Measurements from ENCODE around the gene PHLPP2. TPM values are rescaled to one million over a fixed set of nuclear protein-coding genes. Genes with fewer than 3 reads are reported as not detected.
"Not testable (repeated sequence)": the region's sequence is repeated elsewhere in the genome, so short reads cannot be mapped to it uniquely, and the experiment has no call there.

Gene PHLPP2
- polyA plus RNA-seq, 1 experiment, result 10.3 TPM

DNA sequence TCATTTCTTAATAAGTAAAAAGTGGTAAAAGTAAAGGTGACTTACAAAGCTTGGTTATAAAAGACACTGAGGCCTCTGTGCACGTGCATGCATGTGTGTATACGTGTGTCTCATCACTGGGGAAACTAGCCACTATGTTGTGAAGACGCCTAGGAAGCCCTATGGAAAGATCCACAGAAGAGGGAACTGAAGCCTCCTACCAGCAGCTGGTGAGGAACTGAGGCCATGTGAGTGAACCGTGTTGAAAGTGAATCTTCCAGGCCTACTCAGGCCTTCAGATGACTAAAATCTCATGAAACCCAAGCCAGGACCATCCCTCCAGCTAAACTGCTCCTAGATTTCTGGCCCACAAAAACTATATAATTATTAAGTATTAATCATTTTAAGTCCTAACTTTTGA lies 23.7 kb downstream of the PHLPP2 start:
- ChIA-PET CTCF (interaction anchor here (0.6 kb wide), 1 partner anchor 27 kb away, joined by 4 read pairs; no protein-coding TSS in a partner anchor), POLR2A (interaction anchor here (0.6 kb wide), 1 partner anchor 17 kb away, joined by 3 read pairs; no protein-coding TSS in a partner anchor)
- DNase-seq (ENCODE audit: low read depth, low spot score), result no peak

DNA sequence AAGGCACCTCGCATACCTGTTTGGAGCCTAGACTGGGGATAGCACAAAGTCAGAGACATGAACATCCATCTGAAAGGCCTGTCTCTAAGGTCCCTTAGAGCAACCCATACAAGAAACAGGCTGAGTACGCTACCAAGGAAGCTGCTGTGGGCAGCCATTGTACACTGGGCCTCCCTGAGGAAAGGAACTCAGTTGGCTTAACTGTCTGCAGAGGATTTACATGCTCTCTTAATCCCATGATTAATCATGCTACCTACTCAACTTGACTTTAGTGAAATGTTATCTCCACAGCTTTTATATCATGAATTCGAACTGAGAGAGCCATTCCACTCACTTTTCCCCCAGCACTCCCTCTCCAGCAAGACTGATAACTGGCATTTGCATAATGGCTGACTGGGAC lies 26.0 kb downstream of the PHLPP2 start:
- CTCF ChIA-PET, result no interaction called here
- POLR2A ChIA-PET, result no interaction called here
- H3K4me3 ChIP-seq (ENCODE audit: low read depth, low read length), result no peak overlapping the region
- H3K27me3 ChIP-seq (ENCODE audit: control insufficient read depth, insufficient read depth, low read length), result no peaks in the 10 kb centered on the region
- no peaks in the 10 kb centered on the region for H3K9me3 ChIP-seq (ENCODE audit: control insufficient read depth, insufficient read depth, low read length)
- H3K27ac ChIP-seq (ENCODE audit: low read depth, low read length), result no peak overlapping the region
- no peak for DNase-seq (ENCODE audit: low read depth, low spot score)
- TF ChIP-seq, protein P1, sequence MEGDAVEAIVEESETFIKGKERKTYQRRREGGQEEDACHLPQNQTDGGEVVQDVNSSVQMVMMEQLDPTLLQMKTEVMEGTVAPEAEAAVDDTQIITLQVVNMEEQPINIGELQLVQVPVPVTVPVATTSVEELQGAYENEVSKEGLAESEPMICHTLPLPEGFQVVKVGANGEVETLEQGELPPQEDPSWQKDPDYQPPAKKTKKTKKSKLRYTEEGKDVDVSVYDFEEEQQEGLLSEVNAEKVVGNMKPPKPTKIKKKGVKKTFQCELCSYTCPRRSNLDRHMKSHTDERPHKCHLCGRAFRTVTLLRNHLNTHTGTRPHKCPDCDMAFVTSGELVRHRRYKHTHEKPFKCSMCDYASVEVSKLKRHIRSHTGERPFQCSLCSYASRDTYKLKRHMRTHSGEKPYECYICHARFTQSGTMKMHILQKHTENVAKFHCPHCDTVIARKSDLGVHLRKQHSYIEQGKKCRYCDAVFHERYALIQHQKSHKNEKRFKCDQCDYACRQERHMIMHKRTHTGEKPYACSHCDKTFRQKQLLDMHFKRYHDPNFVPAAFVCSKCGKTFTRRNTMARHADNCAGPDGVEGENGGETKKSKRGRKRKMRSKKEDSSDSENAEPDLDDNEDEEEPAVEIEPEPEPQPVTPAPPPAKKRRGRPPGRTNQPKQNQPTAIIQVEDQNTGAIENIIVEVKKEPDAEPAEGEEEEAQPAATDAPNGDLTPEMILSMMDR (IDR thresholded peaks at IDR 0.05; ENCODE audit: low read depth, low read length), result no peak

More for the DNA sequence above, 23.7 kb downstream of the PHLPP2 start:
- H3K27ac ChIP-seq (ENCODE audit: low read depth, low read length), result no peak overlapping the region
- no peaks in the 10 kb centered on the region for H3K9me3 ChIP-seq (ENCODE audit: control insufficient read depth, insufficient read depth, low read length)
- H3K4me3 ChIP-seq (ENCODE audit: low read depth, low read length), result no peak overlapping the region
- H3K27me3 ChIP-seq (ENCODE audit: control insufficient read depth, insufficient read depth, low read length), result no peaks in the 10 kb centered on the region
- TF ChIP-seq, protein P1 (IDR thresholded peaks at IDR 0.05; ENCODE audit: low read depth, low read length), result no peak

DNA sequence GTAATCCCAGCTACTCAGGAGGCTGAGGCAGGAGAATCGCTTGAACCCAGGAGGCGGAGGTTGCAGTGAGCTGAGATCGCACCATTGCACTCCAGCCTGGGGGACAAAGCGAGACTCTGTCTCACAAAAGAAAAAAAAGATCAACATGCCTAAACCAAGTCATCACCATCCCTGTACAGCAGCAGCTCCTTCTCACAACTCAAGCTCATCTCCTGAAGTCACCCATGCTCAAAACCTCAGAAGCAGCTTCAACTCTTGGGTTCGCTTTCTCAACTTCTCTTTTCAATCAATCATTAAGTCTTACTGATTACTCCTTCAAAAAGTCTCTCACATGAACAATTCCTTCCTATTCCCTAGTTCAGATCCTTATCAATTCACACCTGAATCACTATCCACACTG lies 31.3 kb downstream of the PHLPP2 start:
- POLR2A ChIA-PET, result no interaction called here
- TF ChIP-seq, protein P1 (IDR thresholded peaks at IDR 0.05; ENCODE audit: low read depth, low read length), result no peak
- Histone ChIP-seq H3K9me3 (ENCODE audit: control insufficient read depth, insufficient read depth, low read length) (no peaks in the 10 kb centered on the region), H3K4me3 (ENCODE audit: low read depth, low read length) (no peak overlapping the region), H3K27ac (ENCODE audit: low read depth, low read length) (no peak overlapping the region), H3K27me3 (ENCODE audit: control insufficient read depth, insufficient read depth, low read length) (no peaks in the 10 kb centered on the region)
- no peak for DNase-seq (ENCODE audit: low read depth, low spot score)
- CTCF ChIA-PET, result interaction anchor here (0.6 kb wide), 1 partner anchor 22 kb away, joined by 5 read pairs; no protein-coding TSS in a partner anchor

DNA sequence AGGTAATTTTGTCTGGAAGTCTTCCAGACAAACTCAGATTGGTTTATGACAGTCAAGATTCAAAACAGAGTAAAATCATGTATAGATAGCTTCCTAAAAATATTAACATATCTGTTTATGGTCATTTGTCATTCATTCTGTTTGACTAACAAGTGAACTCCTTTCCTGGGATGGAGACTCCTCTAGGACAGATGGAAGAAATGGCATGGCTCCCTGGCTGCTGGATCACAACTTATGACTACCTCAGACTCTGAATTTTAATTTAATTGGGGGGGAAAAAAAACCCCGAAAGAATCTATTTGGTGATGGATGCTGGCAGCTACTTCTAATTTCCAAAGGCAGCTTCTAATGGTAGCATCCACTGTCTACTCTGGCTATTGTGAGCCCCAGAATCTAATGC lies 34.6 kb downstream of the PHLPP2 start:
- no peak for DNase-seq (ENCODE audit: low read depth, low spot score)
- no peak overlapping the region for H3K27ac ChIP-seq (ENCODE audit: low read depth, low read length)
- no peaks in the 10 kb centered on the region for H3K9me3 ChIP-seq (ENCODE audit: control insufficient read depth, insufficient read depth, low read length)
- H3K4me3 ChIP-seq (ENCODE audit: low read depth, low read length), result no peak overlapping the region
- ChIA-PET CTCF (interaction anchor here (0.7 kb wide), 2 partner anchors 16 to 193 kb away, joined by 4 to 5 read pairs; no protein-coding TSS in a partner anchor), POLR2A (no interaction called here)
- no peaks in the 10 kb centered on the region for H3K27me3 ChIP-seq (ENCODE audit: control insufficient read depth, insufficient read depth, low read length)
- TF ChIP-seq, protein P1 (IDR thresholded peaks at IDR 0.05; ENCODE audit: low read depth, low read length), result no peak

DNA sequence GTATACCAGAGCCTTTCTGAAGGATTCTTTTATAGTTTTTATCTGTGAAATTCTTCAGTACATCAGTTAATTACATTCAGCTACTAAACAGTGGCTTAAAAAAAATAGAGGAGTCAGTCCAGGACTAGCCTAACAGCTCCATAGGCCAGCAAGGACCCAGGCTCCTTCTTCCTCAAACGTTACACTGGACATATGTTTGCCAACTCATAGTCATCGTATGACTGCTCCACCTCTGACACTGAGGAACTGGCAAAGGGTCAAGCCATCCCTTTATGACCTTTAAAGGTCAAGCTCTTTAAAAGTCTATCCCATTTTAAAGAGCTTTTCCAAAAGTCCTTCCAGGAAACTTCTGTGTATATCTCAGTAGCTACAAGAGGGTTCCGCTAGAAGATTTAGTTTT lies 36.6 kb downstream of the PHLPP2 start:
- H3K27ac ChIP-seq (ENCODE audit: low read depth, low read length), result no peak overlapping the region
- H3K27me3 ChIP-seq (ENCODE audit: control insufficient read depth, insufficient read depth, low read length), result no peaks in the 10 kb centered on the region
- H3K9me3 ChIP-seq (ENCODE audit: control insufficient read depth, insufficient read depth, low read length), result no peaks in the 10 kb centered on the region
- TF ChIP-seq, protein P1 (IDR thresholded peaks at IDR 0.05; ENCODE audit: low read depth, low read length), result no peak
- DNase-seq (ENCODE audit: low read depth, low spot score), result no peak
- CTCF ChIA-PET, result no interaction called here
- POLR2A ChIA-PET, result no interaction called here
- no peak overlapping the region for H3K4me3 ChIP-seq (ENCODE audit: low read depth, low read length)

DNA sequence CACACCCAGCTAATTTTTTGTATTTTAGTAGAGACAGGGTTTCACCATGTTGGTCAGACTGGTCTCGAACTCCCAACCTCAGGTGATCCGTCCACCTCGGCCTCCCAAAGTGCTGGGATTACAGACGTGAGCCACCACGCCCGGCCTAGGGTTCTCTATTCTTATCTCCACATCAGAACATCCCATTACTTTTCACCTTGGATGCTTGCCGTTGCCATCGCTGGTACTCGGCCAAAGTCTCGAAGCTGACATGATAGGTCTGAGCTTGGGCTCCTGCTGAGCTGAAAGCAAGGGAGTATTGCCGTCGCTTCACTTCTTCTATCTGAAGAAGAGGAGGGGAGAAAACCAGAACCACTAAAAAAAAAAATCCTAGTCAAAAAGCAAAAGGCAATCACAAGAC lies 40.2 kb downstream of the PHLPP2 start:
- H3K27ac ChIP-seq (ENCODE audit: low read depth, low read length); H3K27me3 ChIP-seq (ENCODE audit: control insufficient read depth, insufficient read depth, low read length); POLR2A ChIA-PET; DNase-seq (ENCODE audit: low read depth, low spot score); H3K4me3 ChIP-seq (ENCODE audit: low read depth, low read length); CTCF ChIA-PET; H3K9me3 ChIP-seq (ENCODE audit: control insufficient read depth, insufficient read depth, low read length): not testable (repeated sequence)

Measured in AG04450 (cell line).